Heart left ventricle (tissue), 16 donors: ENCODE measurements around the gene KIAA1671. TPM values are rescaled to one million over a fixed set of nuclear protein-coding genes. Genes with fewer than 3 reads are reported as not detected.

Source experiments
- ATAC-seq, 4 donors: fragments of 200-7000 bp; cut with Tn5 transposase; one replicate each; pipeline ENCODE4 v1.9.1; 2020 to 2022; ENCODE audit warnings: moderate library complexity in 4 of 4, mild to moderate bottlenecking in 3 of 4, moderate number of reproducible peaks in 1 of 4
- DNase-seq, 5 donors: peaks; one replicate each; pipeline ENCODE4 v3.0.0-alpha.2; 2020
- H3K27ac ChIP-seq, 12 donors: fragments of 200-600 bp; sonication (generic) in 4 of 12; one replicate each; pipeline versions ENCODE4 v1.5.0 to v1.8.0; 2016 to 2022; ENCODE audit warnings: mild to moderate bottlenecking in 2 of 12
- H3K27me3 ChIP-seq, 9 donors: fragments of 200-600 bp; sonication (generic) in 2 of 9; one replicate each; pipeline versions ENCODE4 v1.5.1 to v1.8.0; 2016 to 2022; ENCODE audit warnings: mild to moderate bottlenecking in 3 of 9
- H3K36me3 ChIP-seq, 9 donors: fragments of 200-600 bp; sonication (generic) in 2 of 9; one replicate each; pipeline versions ENCODE4 v1.5.0 to v1.8.0; 2018 to 2022; ENCODE audit warnings: mild to moderate bottlenecking in 2 of 9
- H3K4me1 ChIP-seq, 12 donors: fragments of 200-600 bp; sonication (generic) in 4 of 12; one replicate each; pipeline versions ENCODE4 v1.5.0 to v1.8.0; 2016 to 2022; ENCODE audit warnings: mild to moderate bottlenecking in 3 of 12
- H3K4me3 ChIP-seq, 12 donors: fragments of 200-600 bp; sonication (generic) in 4 of 12; one replicate each; pipeline versions ENCODE4 v1.5.0 to v1.8.0; 2017 to 2022; ENCODE audit warnings: mild to moderate bottlenecking in 9 of 12, moderate library complexity in 4 of 12
- H3K9me3 ChIP-seq, 12 donors: fragments of 200-600 bp; sonication (generic) in 4 of 12; one replicate each; pipeline versions ENCODE4 v1.5.0 to v1.8.0; 2016 to 2022; ENCODE audit warnings: mild to moderate bottlenecking in 1 of 12
- POLR2A ChIP-seq, 2 donors: fragments of 450-650 bp; IDR thresholded peaks; one replicate each; pipeline ENCODE4 v1.6.1; 2017; ENCODE audit warnings: antibody characterized with exemption in 2 of 2, mild to moderate bottlenecking in 2 of 2, moderate library complexity in 2 of 2
- WGBS, 4 donors: extraction: QIAGEN DNeasy Blood & Tissue Kit in 2 of 4; methylation state at CpG; one replicate each; pipeline versions ENCODE4 v1.1.5 to v1.1.7; 2013 to 2018; 5-methylcytosine and 5-hydroxymethylcytosine counted together
- intact Hi-C, 10 donors: fragments of 100-400 bp; cut with DNase I; formaldehyde crosslinking; loops; one replicate each; pipeline versions ENCODE4 v1.11.1 to v1.14.2; 2022
- polyA plus RNA-seq, 2 donors: library from polyadenylated mRNA; stranded (reverse); fragments of 200-250 nt; gene quantifications; one replicate each; pipeline ENCODE4 v1.2.3, GENCODE V29; 2013
- total RNA-seq, 9 donors: library from RNA; depleted of rRNA in 2 of 9; stranded (reverse); fragments of >200 nt in 2 of 9; fragmentation: NEBNext Ultra II Directional in 3 of 9; extraction: Animal tissue kit (Norgen Biotek cat#: 25700) in 3 of 9; gene quantifications; one replicate each; pipeline versions ENCODE4 v1.1.0 to v1.2.4, GENCODE V29; 2016 to 2023
- TF ChIP-seq, protein P1 (sequence below), 12 donors: fragments of 200-600 bp; sonication (generic) in 4 of 12; IDR thresholded peaks; one replicate each; pipeline versions ENCODE4 v1.5.0 to v1.8.0; 2018 to 2022; ENCODE audit warnings: antibody characterized with exemption in 12 of 12, mild to moderate bottlenecking in 5 of 12
- donor health status: ischemic (EF 13 %, LVEDD 7.1; RV severe dilation, severe dysfunction).
- donor health status: healthy with polysubstance abuse.
- donor health status: DM: no; HTN: yes; CAD: no.
- donor health status: DM: no; HTN: no; CAD: no.
- donor health status: ischemic (EF 25% LVEDD 6.9; RV normal size, moderate dysfunction).
- donor health status: ischemic (EF 25% LVEDD 5.7; RV mildly dilated, moderate dysfunction).
- donor health status: healthy.
- donor health status: DM: yes; HTN: yes; CAD: no.
- donor health status: ischemic (EF 35%, LVEDD 5.7; RV mildly dilated, moderate dysfunction).
- donor health status: nonischemic (EF 11% LVEDD 7.7; RV severe dilation, severe dysfunction).
- donor health status: DM: yes; HTN: yes; CAD: no.
- donor health status: PGD.
- donor health status: ischemic (EF 29% LVEDD 5.4; RV normal size, mild dysfunction).
- donor health status: nonischemic (EF 23%, LVEDD 6.1; RV moderate dilation, normal function).

The KIAA1671 gene
- total and polyA plus RNA-seq, 11 donors, result 4.5 to 22.1 (median 13.2) TPM

DNA sequence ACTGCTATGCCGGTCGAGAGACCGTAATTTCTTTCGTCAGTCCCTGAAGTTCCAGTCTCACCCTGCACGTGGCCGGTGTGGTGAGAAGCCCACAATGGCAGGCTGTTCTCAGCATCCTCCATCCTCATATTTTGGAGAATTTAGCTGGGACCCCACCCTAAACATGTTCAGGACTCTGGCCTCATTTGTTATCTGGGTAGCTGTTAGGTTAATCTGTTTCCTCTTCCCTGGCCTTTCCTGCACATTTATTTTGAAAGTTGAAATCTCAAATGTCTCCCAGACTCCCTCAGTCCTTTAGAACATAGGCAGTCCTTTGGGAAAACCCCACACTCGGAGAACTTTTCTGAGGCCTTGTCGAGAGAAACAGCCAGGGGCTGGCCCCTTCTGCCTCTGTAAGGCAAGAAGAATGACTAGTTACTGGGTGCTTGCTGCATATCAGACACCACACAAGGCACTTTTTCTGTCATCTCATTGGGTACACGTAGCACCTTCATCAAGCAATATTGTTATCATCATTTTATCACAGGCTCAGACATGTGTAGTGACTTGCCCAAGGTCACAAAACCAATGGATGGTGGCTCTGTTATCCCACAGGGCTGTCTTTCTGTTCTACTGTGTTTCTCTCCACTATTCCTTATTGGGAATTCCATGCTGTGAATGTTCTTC is 137.8 kb downstream of the KIAA1671 start:
- no peaks in the 10 kb centered on the region for H3K9me3 ChIP-seq
- H3K36me3 ChIP-seq, result no peaks in the 10 kb centered on the region
- peaks cover 0 to 69% (median 30%) of the 10 kb centered on the region in 12 donors for H3K4me1 ChIP-seq
- H3K27me3 ChIP-seq, result no peaks in the 10 kb centered on the region
- peak overlapping the region in 11 of 12 donors; percentile 31 to 83 (median 51) for H3K27ac ChIP-seq
- intact Hi-C loops, result loop anchor here in 1 of 10 donors (2.0 kb wide), 1 partner anchor 20 kb away; no protein-coding TSS in a partner anchor
- DNase-seq (peak in 1 of 5 donors; percentile 43), ATAC-seq (peak in 3 of 4 donors; percentile 29 to 53 (median 47))
- no peak for TF ChIP-seq POLR2A (IDR thresholded peaks at IDR 0.05)
- TF ChIP-seq, protein P1, sequence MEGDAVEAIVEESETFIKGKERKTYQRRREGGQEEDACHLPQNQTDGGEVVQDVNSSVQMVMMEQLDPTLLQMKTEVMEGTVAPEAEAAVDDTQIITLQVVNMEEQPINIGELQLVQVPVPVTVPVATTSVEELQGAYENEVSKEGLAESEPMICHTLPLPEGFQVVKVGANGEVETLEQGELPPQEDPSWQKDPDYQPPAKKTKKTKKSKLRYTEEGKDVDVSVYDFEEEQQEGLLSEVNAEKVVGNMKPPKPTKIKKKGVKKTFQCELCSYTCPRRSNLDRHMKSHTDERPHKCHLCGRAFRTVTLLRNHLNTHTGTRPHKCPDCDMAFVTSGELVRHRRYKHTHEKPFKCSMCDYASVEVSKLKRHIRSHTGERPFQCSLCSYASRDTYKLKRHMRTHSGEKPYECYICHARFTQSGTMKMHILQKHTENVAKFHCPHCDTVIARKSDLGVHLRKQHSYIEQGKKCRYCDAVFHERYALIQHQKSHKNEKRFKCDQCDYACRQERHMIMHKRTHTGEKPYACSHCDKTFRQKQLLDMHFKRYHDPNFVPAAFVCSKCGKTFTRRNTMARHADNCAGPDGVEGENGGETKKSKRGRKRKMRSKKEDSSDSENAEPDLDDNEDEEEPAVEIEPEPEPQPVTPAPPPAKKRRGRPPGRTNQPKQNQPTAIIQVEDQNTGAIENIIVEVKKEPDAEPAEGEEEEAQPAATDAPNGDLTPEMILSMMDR (IDR thresholded peaks at IDR 0.05), result no peak
- WGBS, 4 donors, result 50 to 62% (median 59%) methylated on average over 9 of the region's 9 CpGs
- H3K4me3 ChIP-seq, result no peak overlapping the region

GRCh38 chr22:25091458-25091857 is 138.9 kb downstream of the KIAA1671 start:
- no peak for TF ChIP-seq POLR2A (IDR thresholded peaks at IDR 0.05)
- TF ChIP-seq, protein P1 (IDR thresholded peaks at IDR 0.05), result no peak
- Histone ChIP-seq H3K4me1 (peaks cover 0 to 61% (median 22%) of the 10 kb centered on the region in 12 donors), H3K27me3 (no peaks in the 10 kb centered on the region), H3K9me3 (no peaks in the 10 kb centered on the region), H3K27ac (peak overlapping the region in 3 of 12 donors; percentile 63 to 83 (median 75)), H3K4me3 (no peak overlapping the region), H3K36me3 (no peaks in the 10 kb centered on the region)
- DNase-seq (no peak), ATAC-seq (no peak)
- 83 to 94% (median 88%) methylated on average over 9 of the region's 9 CpGs for WGBS, 4 donors
- intact Hi-C loops, result loop anchor here in 1 of 10 donors (2.0 kb wide), 1 partner anchor 19 kb away; no protein-coding TSS in a partner anchor

GRCh38 chr22:25092119-25092518 is 139.6 kb downstream of the KIAA1671 start:
- ATAC-seq, result no peak
- no peak for TF ChIP-seq POLR2A (IDR thresholded peaks at IDR 0.05)
- TF ChIP-seq, protein P1 (IDR thresholded peaks at IDR 0.05), result no peak
- no peaks in the 10 kb centered on the region for H3K9me3 ChIP-seq
- WGBS, 4 donors, result 76 to 93% (median 84%) methylated on average over 4 of the region's 4 CpGs
- H3K27me3 ChIP-seq, result no peaks in the 10 kb centered on the region
- no peak overlapping the region for H3K27ac ChIP-seq
- H3K36me3 ChIP-seq, result no peaks in the 10 kb centered on the region
- DNase-seq, result no peak
- H3K4me1 ChIP-seq, result peaks cover 0 to 54% (median 15%) of the 10 kb centered on the region in 12 donors
- no peak overlapping the region for H3K4me3 ChIP-seq
- intact Hi-C loops, result no loop called here

- H3K27me3 ChIP-seq, result no peaks in the 10 kb centered on the region
- H3K36me3 ChIP-seq, result no peaks in the 10 kb centered on the region
- peak in 1 of 4 donors; percentile 24 for ATAC-seq
- no peak overlapping the region for H3K4me3 ChIP-seq
- H3K27ac ChIP-seq, result peak overlapping the region in 4 of 12 donors; percentile 1 to 64 (median 18)
- peaks cover 0 to 41% (median 12%) of the 10 kb centered on the region in 12 donors for H3K4me1 ChIP-seq
- intact Hi-C loops, result no loop called here
- H3K9me3 ChIP-seq, result no peaks in the 10 kb centered on the region
- WGBS, 4 donors, result 62 to 76% (median 65%) methylated on average over 6 of the region's 6 CpGs
- TF ChIP-seq POLR2A (IDR thresholded peaks at IDR 0.05), result no peak
- TF ChIP-seq, protein P1 (IDR thresholded peaks at IDR 0.05), result no peak
- DNase-seq, result no peak
Measured at GRCh38 chr22:25094579-25094978, 142.1 kb downstream of the KIAA1671 start.
